Activated CD4-positive, alpha-beta T cell treated with anti-CD3 and anti-CD28 coated beads, Interleukin-2, amount 10 ng/mL, durations not matched to agents 24 days and 14 days (primary cell): Measurements from ENCODE around the gene NCAPG2. TPM values are rescaled to one million over a fixed set of nuclear protein-coding genes. Genes with fewer than 3 reads are reported as not detected.

Experiments
- DNase-seq: peaks from one replicate; pipeline ENCODE4 v3.0.0; 2022
- H3K27ac Mint-ChIP-seq: one replicate; pipeline ENCODE4 v1.8.0; 2022; ENCODE audit warnings: mild to moderate bottlenecking, mixed read lengths
- H3K27me3 Mint-ChIP-seq: one replicate; pipeline ENCODE4 v1.8.0; 2022; ENCODE audit warnings: mixed read lengths
- H3K36me3 Mint-ChIP-seq: one replicate; pipeline ENCODE4 v1.8.0; 2022; ENCODE audit warnings: low read depth, mild to moderate bottlenecking, mixed read lengths
- H3K4me1 Mint-ChIP-seq: one replicate; pipeline ENCODE4 v1.8.0; 2021; ENCODE audit warnings: mixed read lengths
- H3K4me3 Mint-ChIP-seq: one replicate; pipeline ENCODE4 v1.8.0; 2022; ENCODE audit warnings: mild to moderate bottlenecking, moderate library complexity, mixed read lengths
- H3K9me3 Mint-ChIP-seq: one replicate; pipeline ENCODE4 v1.8.0; 2021; ENCODE audit warnings: mixed read lengths
- intact Hi-C: fragments of 100-400 bp; cut with micrococcal nuclease; formaldehyde crosslinking; loops from one replicate; pipeline ENCODE4 v1.15.1; 2023
- total RNA-seq: library from RNA; stranded (reverse); gene quantifications from 2 replicates; pipeline ENCODE4 v1.2.3, GENCODE V29; 2022

NCAPG2 gene
- total RNA-seq, 1 donor from 2014 or later = 96.3 TPM

- Mint-ChIP-seq H3K27me3 (no peaks in the 10 kb centered on the region), H3K4me1 (peaks cover 7% of the 10 kb centered on the region), H3K27ac (no peak overlapping the region), H3K36me3 (peaks cover 23% of the 10 kb centered on the region), H3K4me3 (no peak overlapping the region), H3K9me3 (no peaks in the 10 kb centered on the region)
- no peak for DNase-seq
- intact Hi-C loops = no loop called here
Measured at GRCh38 chr7:158613481-158613880, 91.1 kb downstream of the NCAPG2 start.

GRCh38 chr7:158612546-158612945 is 92.1 kb downstream of the NCAPG2 start:
- no peak overlapping the region for H3K27ac Mint-ChIP-seq
- no peak for DNase-seq
- H3K36me3 Mint-ChIP-seq = peaks cover 24% of the 10 kb centered on the region
- no peak overlapping the region for H3K4me3 Mint-ChIP-seq
- intact Hi-C loops = no loop called here
- H3K27me3 Mint-ChIP-seq = no peaks in the 10 kb centered on the region
- no peaks in the 10 kb centered on the region for H3K9me3 Mint-ChIP-seq
- H3K4me1 Mint-ChIP-seq = peaks cover 5% of the 10 kb centered on the region

- intact Hi-C loops = no loop called here
- no peak for DNase-seq
- Mint-ChIP-seq H3K9me3 (no peaks in the 10 kb centered on the region), H3K27ac (peak overlapping the region; percentile 29), H3K4me1 (peaks cover 5% of the 10 kb centered on the region), H3K27me3 (no peaks in the 10 kb centered on the region), H3K4me3 (no peak overlapping the region), H3K36me3 (peaks cover 26% of the 10 kb centered on the region)
Measured at GRCh38 chr7:158611541-158611940, 93.1 kb downstream of the NCAPG2 start.

- intact Hi-C loops = no loop called here
- peaks cover 24% of the 10 kb centered on the region for H3K36me3 Mint-ChIP-seq
- DNase-seq = no peak
- peaks cover 5% of the 10 kb centered on the region for H3K4me1 Mint-ChIP-seq
- no peak overlapping the region for H3K4me3 Mint-ChIP-seq
- H3K27me3 Mint-ChIP-seq = no peaks in the 10 kb centered on the region
- H3K9me3 Mint-ChIP-seq = no peaks in the 10 kb centered on the region
- H3K27ac Mint-ChIP-seq = peak overlapping the region; percentile 26
Measured at GRCh38 chr7:158609313-158609974, 95.2 kb downstream of the NCAPG2 start.

GRCh38 chr7:158607563-158607962 is 97.0 kb downstream of the NCAPG2 start:
- Mint-ChIP-seq H3K4me1 (peaks cover 5% of the 10 kb centered on the region), H3K9me3 (no peaks in the 10 kb centered on the region), H3K4me3 (no peak overlapping the region), H3K27me3 (no peaks in the 10 kb centered on the region), H3K27ac (no peak overlapping the region), H3K36me3 (peaks cover 22% of the 10 kb centered on the region)
- DNase-seq = no peak
- intact Hi-C loops = no loop called here

GRCh38 chr7:158606671-158607424 is 97.8 kb downstream of the NCAPG2 start:
- intact Hi-C loops = no loop called here
- Mint-ChIP-seq H3K4me1 (peaks cover 5% of the 10 kb centered on the region), H3K9me3 (no peaks in the 10 kb centered on the region), H3K36me3 (peaks cover 20% of the 10 kb centered on the region), H3K27ac (no peak overlapping the region), H3K4me3 (no peak overlapping the region), H3K27me3 (no peaks in the 10 kb centered on the region)
- no peak for DNase-seq

GRCh38 chr7:158606129-158606528 is 98.5 kb downstream of the NCAPG2 start:
- no peaks in the 10 kb centered on the region for H3K9me3 Mint-ChIP-seq
- intact Hi-C loops = no loop called here
- no peaks in the 10 kb centered on the region for H3K4me1 Mint-ChIP-seq
- no peaks in the 10 kb centered on the region for H3K27me3 Mint-ChIP-seq
- DNase-seq = no peak
- H3K4me3 Mint-ChIP-seq = no peak overlapping the region
- H3K36me3 Mint-ChIP-seq = peaks cover 18% of the 10 kb centered on the region
- no peak overlapping the region for H3K27ac Mint-ChIP-seq

- H3K27me3 Mint-ChIP-seq = no peaks in the 10 kb centered on the region
- peaks cover 11% of the 10 kb centered on the region for H3K36me3 Mint-ChIP-seq
- H3K9me3 Mint-ChIP-seq = no peaks in the 10 kb centered on the region
- no peaks in the 10 kb centered on the region for H3K4me1 Mint-ChIP-seq
- H3K27ac Mint-ChIP-seq = peak overlapping the region; percentile 20
- DNase-seq = no peak
- H3K4me3 Mint-ChIP-seq = no peak overlapping the region
- intact Hi-C loops = no loop called here
Measured at GRCh38 chr7:158603773-158604755, 100.5 kb downstream of the NCAPG2 start.

- Mint-ChIP-seq H3K27me3 (no peaks in the 10 kb centered on the region), H3K36me3 (peaks cover 7% of the 10 kb centered on the region), H3K4me1 (no peaks in the 10 kb centered on the region), H3K27ac (no peak overlapping the region), H3K4me3 (no peak overlapping the region), H3K9me3 (no peaks in the 10 kb centered on the region)
- intact Hi-C loops = no loop called here
- DNase-seq = no peak
Measured at GRCh38 chr7:158602905-158603772, 101.5 kb downstream of the NCAPG2 start.

- no peak overlapping the region for H3K4me3 Mint-ChIP-seq
- no peak for DNase-seq
- H3K9me3 Mint-ChIP-seq = no peaks in the 10 kb centered on the region
- H3K27ac Mint-ChIP-seq = no peak overlapping the region
- no peaks in the 10 kb centered on the region for H3K27me3 Mint-ChIP-seq
- peaks cover 7% of the 10 kb centered on the region for H3K36me3 Mint-ChIP-seq
- no peaks in the 10 kb centered on the region for H3K4me1 Mint-ChIP-seq
- intact Hi-C loops = no loop called here
Measured at GRCh38 chr7:158602041-158602440, 102.6 kb downstream of the NCAPG2 start.

- Mint-ChIP-seq H3K4me3 (no peak overlapping the region), H3K36me3 (peaks cover 2% of the 10 kb centered on the region), H3K27me3 (no peaks in the 10 kb centered on the region), H3K4me1 (no peaks in the 10 kb centered on the region), H3K9me3 (no peaks in the 10 kb centered on the region), H3K27ac (no peak overlapping the region)
- DNase-seq = no peak
- intact Hi-C loops = no loop called here
Measured at GRCh38 chr7:158601090-158601489, 103.5 kb downstream of the NCAPG2 start.

- DNase-seq = no peak
- Mint-ChIP-seq H3K27me3 (no peaks in the 10 kb centered on the region), H3K4me3 (no peak overlapping the region), H3K36me3 (peaks cover 2% of the 10 kb centered on the region), H3K4me1 (no peaks in the 10 kb centered on the region), H3K9me3 (no peaks in the 10 kb centered on the region), H3K27ac (no peak overlapping the region)
- intact Hi-C loops = no loop called here
Measured at GRCh38 chr7:158596745-158597144, 107.9 kb downstream of the NCAPG2 start.

GRCh38 chr7:158596309-158596708 is 108.3 kb downstream of the NCAPG2 start:
- Mint-ChIP-seq H3K4me3 (no peak overlapping the region), H3K36me3 (no peaks in the 10 kb centered on the region), H3K4me1 (no peaks in the 10 kb centered on the region), H3K27me3 (no peaks in the 10 kb centered on the region), H3K27ac (no peak overlapping the region), H3K9me3 (no peaks in the 10 kb centered on the region)
- DNase-seq = no peak
- intact Hi-C loops = no loop called here
